WTC11 (cell line): Measurements from ENCODE around the gene TMEM198. TPM values are rescaled to one million over a fixed set of nuclear protein-coding genes. Genes with fewer than 3 reads are reported as not detected.

Experiments
- ATAC-seq: fragments of 200-7000 bp; cut with Tn5 transposase; 2 replicates; pipeline ENCODE4 v1.10.0; 2021; ENCODE audit warnings: mild to moderate bottlenecking, moderate library complexity
- Bru-seq: library from RNA; stranded (reverse); fragments of 400-500 nt; gene quantifications from one replicate; lab custom pipeline; 2021; lab: Mats Ljungman, UMichigan
- CTCF ChIA-PET: fragments of 300-600 bp; sonication (Branson Sonifier 250); formaldehyde crosslinking; loops from one replicate; lab custom pipeline; 2021; ENCODE audit warnings: antibody characterized with exemption; lab: Charles Lee
- POLR2A ChIA-PET: fragments of 350-600 bp; sonication (Branson Sonifier 250); formaldehyde crosslinking; loops from one replicate; lab custom pipeline; 2021; ENCODE audit warnings: antibody characterized with exemption; lab: Charles Lee
- DNase-seq: peaks from one replicate; pipeline ENCODE4 v3.0.0; 2021; ENCODE audit warnings: low spot score
- H3K27ac Mint-ChIP-seq: 2 replicates; pipeline ENCODE4 v1.8.0; 2021; ENCODE audit warnings: mixed read lengths
- H3K27me3 Mint-ChIP-seq: 2 replicates; pipeline ENCODE4 v1.8.0; 2021; ENCODE audit warnings: low read depth, mild to moderate bottlenecking, moderate library complexity, mixed read lengths
- H3K36me3 Mint-ChIP-seq: 2 replicates; pipeline ENCODE4 v1.8.0; 2021; ENCODE audit warnings: mixed read lengths
- H3K4me1 Mint-ChIP-seq: 2 replicates; pipeline ENCODE4 v1.8.0; 2022; ENCODE audit warnings: mixed read lengths
- H3K4me3 Mint-ChIP-seq: 2 replicates; pipeline ENCODE4 v1.8.0; 2021; ENCODE audit warnings: mild to moderate bottlenecking, moderate library complexity, mixed read lengths
- H3K9me3 Mint-ChIP-seq: 2 replicates; pipeline ENCODE4 v1.8.0; 2021; ENCODE audit warnings: mixed read lengths
- ATF1 ChIP-seq: sonication (generic); formaldehyde crosslinking; IDR thresholded peaks from 2 replicates; pipeline ENCODE4 v1.8.1; 2023; ENCODE audit warnings: mild to moderate bottlenecking, moderate library complexity, missing genetic modification reagents
- ELF4 ChIP-seq: sonication (generic); formaldehyde crosslinking; IDR thresholded peaks from 2 replicates; pipeline ENCODE4 v1.8.1; 2022; ENCODE audit warnings: low read depth, mild to moderate bottlenecking, moderate library complexity, missing genetic modification reagents
- EMX1 ChIP-seq: fragments of 250-450 bp; sonication (Bioruptor Pico); IDR thresholded peaks from 2 replicates; pipeline ENCODE4 v1.8.0; 2021; ENCODE audit warnings: mild to moderate bottlenecking
- FOXP1 ChIP-seq: sonication (generic); formaldehyde crosslinking; IDR thresholded peaks from 2 replicates; pipeline ENCODE4 v1.8.0; 2022; ENCODE audit warnings: missing genetic modification reagents, mild to moderate bottlenecking, moderate library complexity, borderline replicate concordance
- IRF2 ChIP-seq: sonication (generic); formaldehyde crosslinking; IDR thresholded peaks from 2 replicates; pipeline ENCODE4 v1.8.0; 2022; ENCODE audit warnings: low read depth, missing genetic modification reagents, borderline replicate concordance
- MXD4 ChIP-seq: fragments of 250-450 bp; sonication (Bioruptor Pico); IDR thresholded peaks from 2 replicates; pipeline ENCODE4 v1.8.0; 2021; ENCODE audit warnings: mild to moderate bottlenecking, moderate library complexity, borderline replicate concordance
- NFATC4 ChIP-seq: fragments of 250-450 bp; sonication (Bioruptor Pico); IDR thresholded peaks from 2 replicates; pipeline ENCODE4 v1.9.0; 2021; ENCODE audit warnings: mild to moderate bottlenecking
- NFE2L1 ChIP-seq: sonication (generic); formaldehyde crosslinking; IDR thresholded peaks from 2 replicates; pipeline ENCODE4 v1.8.1; 2023; ENCODE audit warnings: missing genetic modification reagents
- NFYB ChIP-seq: sonication (generic); formaldehyde crosslinking; conservative IDR thresholded peaks from 2 replicates; pipeline ENCODE4 v1.8.0; 2022; ENCODE audit warnings: low read depth, missing genetic modification reagents
- NR2C2 ChIP-seq: sonication (generic); formaldehyde crosslinking; IDR thresholded peaks from 2 replicates; pipeline ENCODE4 v1.8.0; 2022; ENCODE audit warnings: mild to moderate bottlenecking, missing genetic modification reagents
- PRRX2 ChIP-seq: fragments of 250-450 bp; sonication (Bioruptor Pico); IDR thresholded peaks from 2 replicates; pipeline ENCODE4 v1.8.0; 2021; ENCODE audit warnings: mild to moderate bottlenecking
- RORB ChIP-seq: fragments of 250-450 bp; sonication (Bioruptor Pico); IDR thresholded peaks from 2 replicates; pipeline ENCODE4 v1.9.0; 2021; ENCODE audit warnings: mild to moderate bottlenecking
- SP1 ChIP-seq: sonication (generic); formaldehyde crosslinking; conservative IDR thresholded peaks from 2 replicates; pipeline ENCODE4 v1.8.1; 2022; ENCODE audit warnings: missing genetic modification reagents
- TP53 ChIP-seq: sonication (generic); formaldehyde crosslinking; IDR thresholded peaks from 2 replicates; pipeline ENCODE4 v1.8.1; 2023; ENCODE audit warnings: mild to moderate bottlenecking, missing genetic modification reagents
- ZNF121 ChIP-seq: sonication (generic); formaldehyde crosslinking; IDR thresholded peaks from 2 replicates; pipeline ENCODE4 v1.8.0; 2023; ENCODE audit warnings: missing genetic modification reagents
- ZNF263 ChIP-seq: sonication (generic); formaldehyde crosslinking; IDR thresholded peaks from 2 replicates; pipeline ENCODE4 v1.8.1; 2022; ENCODE audit warnings: low read depth, mild to moderate bottlenecking, moderate library complexity, missing genetic modification reagents
- ZNF671 ChIP-seq: fragments of 250-450 bp; sonication (Bioruptor Pico); IDR thresholded peaks from 2 replicates; pipeline ENCODE4 v1.8.0; 2021; ENCODE audit warnings: mild to moderate bottlenecking
- long read RNA-seq, 3 experiments: library from RNA in 1 of 3; library from capped mRNA in 1 of 3; library from polyadenylated mRNA in 1 of 3; unstranded in 2 of 3; stranded (forward) in 1 of 3; transcript quantifications; one replicate each; pipeline ENCODE4 v2.0.0, GENCODE V29; 2021
- total RNA-seq: library from RNA; stranded (reverse); gene quantifications from 3 replicates; pipeline ENCODE4 v1.2.3, GENCODE V29; 2021
- TF ChIP-seq, protein P1 (sequence below): fragments of 250-450 bp; sonication (Bioruptor Pico); IDR thresholded peaks from 2 replicates; pipeline ENCODE4 v1.8.0; 2021; ENCODE audit warnings: mild to moderate bottlenecking
- TF ChIP-seq, protein P2 (sequence below): fragments of 250-450 bp; sonication (Bioruptor Pico); conservative IDR thresholded peaks from 2 replicates; pipeline ENCODE4 v1.9.0; 2021; ENCODE audit warnings: mild to moderate bottlenecking
- TF ChIP-seq, protein P3 (sequence below): fragments of 250-450 bp; sonication (Bioruptor Pico); IDR thresholded peaks from 2 replicates; pipeline ENCODE4 v1.9.0; 2021; ENCODE audit warnings: mild to moderate bottlenecking
- TF ChIP-seq, protein P4 (sequence below): fragments of 250-450 bp; sonication (Bioruptor Pico); IDR thresholded peaks from 2 replicates; pipeline ENCODE4 v2.1.2; 2022; ENCODE audit warnings: mild to moderate bottlenecking, moderate library complexity
- TF ChIP-seq, protein P5 (sequence below): sonication (generic); formaldehyde crosslinking; IDR thresholded peaks from 2 replicates; pipeline ENCODE4 v1.8.0; 2023; ENCODE audit warnings: mild to moderate bottlenecking, missing genetic modification reagents
- TF ChIP-seq, protein P6 (sequence below): sonication (generic); formaldehyde crosslinking; IDR thresholded peaks from 2 replicates; pipeline ENCODE4 v1.8.1; 2022; ENCODE audit warnings: low read depth, missing genetic modification reagents, borderline replicate concordance

The TMEM198 gene, protein sequence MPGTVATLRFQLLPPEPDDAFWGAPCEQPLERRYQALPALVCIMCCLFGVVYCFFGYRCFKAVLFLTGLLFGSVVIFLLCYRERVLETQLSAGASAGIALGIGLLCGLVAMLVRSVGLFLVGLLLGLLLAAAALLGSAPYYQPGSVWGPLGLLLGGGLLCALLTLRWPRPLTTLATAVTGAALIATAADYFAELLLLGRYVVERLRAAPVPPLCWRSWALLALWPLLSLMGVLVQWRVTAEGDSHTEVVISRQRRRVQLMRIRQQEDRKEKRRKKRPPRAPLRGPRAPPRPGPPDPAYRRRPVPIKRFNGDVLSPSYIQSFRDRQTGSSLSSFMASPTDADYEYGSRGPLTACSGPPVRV
- total RNA-seq (7.1 to 8.1 TPM (median 7.3 TPM) in 3 replicates), Bru-seq, nascent RNA (percentile 45 among the genes with signal in this experiment)
- long read RNA-seq, experiment 1, transcript TMEM198-202 (5 exons, 2,218 nt): major isoform, 33 of 43 reads
- long read RNA-seq, experiment 1, partial matches to known transcripts: 9 of 43 reads
- long read RNA-seq, experiment 1, other reads (novel, unspliced or antisense): 1 of 43 reads
- long read RNA-seq, experiment 2, transcript TMEM198-202 (5 exons, 2,218 nt): major isoform, 10 of 19 reads
- long read RNA-seq, experiment 2, partial matches to known transcripts: 9 of 19 reads
- long read RNA-seq, experiment 2, other reads (novel, unspliced or antisense): 0 of 19 reads
- long read RNA-seq, experiment 3, partial matches to known transcripts: 1 of 4 reads
- long read RNA-seq, experiment 3, other reads (novel, unspliced or antisense): 0 of 4 reads

DNA sequence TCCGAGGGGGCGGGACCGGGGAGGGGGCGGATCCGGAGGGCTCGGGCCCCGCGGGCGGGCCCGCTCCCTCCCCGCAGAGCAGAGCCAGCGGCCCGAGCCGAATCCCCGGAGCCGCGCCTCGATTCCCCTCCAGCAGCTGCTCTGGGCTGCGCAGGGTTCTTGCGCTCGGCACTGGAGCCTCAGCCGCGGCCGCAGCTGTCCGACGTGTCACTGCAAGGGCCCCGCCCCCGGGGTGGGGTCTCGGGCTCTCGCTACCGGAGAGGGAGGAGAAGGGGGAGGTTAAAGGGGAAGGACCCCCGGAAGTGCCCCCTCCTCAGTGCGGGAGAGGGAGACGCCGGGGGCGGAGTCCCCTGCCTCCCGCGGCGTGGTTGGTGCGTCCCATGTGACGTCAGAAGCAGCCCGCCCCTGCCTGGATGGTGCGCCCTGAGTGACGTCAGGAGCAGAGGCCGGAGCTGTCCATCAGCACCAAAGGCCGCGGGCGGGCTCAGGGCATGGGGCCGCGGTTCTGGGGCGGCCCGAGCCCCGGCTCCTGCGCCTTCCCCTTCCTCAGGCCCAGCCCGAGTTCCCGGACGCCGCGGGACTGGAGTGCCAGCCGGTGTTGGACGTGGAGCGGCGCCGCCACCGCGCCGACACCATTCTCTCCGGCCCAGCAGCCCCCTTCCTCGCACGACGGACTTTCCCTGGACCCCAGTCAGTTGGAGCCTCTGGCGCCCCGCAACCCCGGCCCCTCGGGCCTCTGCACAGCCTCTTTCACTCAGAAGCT lies at the start of gene TMEM198, which contains the start of gene CHPF:
TMEM198 (plus strand) TSS at position 433 of the 763 bp plus-strand sequence. CDS start 700 bp downstream, outside the sequence.
CHPF (minus strand) TSS at position 214 of the 763 bp plus-strand sequence. CDS start 271 bp downstream, outside the sequence.
- peaks cover 28% of the 10 kb centered on the region for H3K27me3 Mint-ChIP-seq
- no peaks in the 10 kb centered on the region for H3K9me3 Mint-ChIP-seq
- H3K4me1 Mint-ChIP-seq: peaks cover 18% of the 10 kb centered on the region
- ChIA-PET POLR2A (interaction anchor here (0.6 to 2.6 kb wide), 7 partner anchors 9 to 54 kb away, joined by 3 to 15 read pairs (median 3); partner anchors contain the start of genes GMPPA and STK11IP), CTCF (interaction anchor here (0.8 to 41.3 kb wide), 23 partner anchors 9 to 141 kb away, joined by 3 to 2316 read pairs (median 5); partner anchors contain the start of genes GMPPA, INHA, OBSL1 and SLC4A3)
- H3K36me3 Mint-ChIP-seq: peaks cover 30% of the 10 kb centered on the region
- peak within 1 kb of the TSS; percentile 86 for H3K4me3 Mint-ChIP-seq
- ATAC-seq: peak; percentile 84
- H3K27ac Mint-ChIP-seq: no peak within 1 kb of the TSS
- peak; percentile 99 for DNase-seq
- TF ChIP-seq ATF1 (CRISPR knock-in tag): peak; percentile 36; the same call in 1 of the 2 replicates
- TF ChIP-seq TP53 (CRISPR knock-in tag): peak; percentile 68; the same call in 1 of the 2 replicates
- TF ChIP-seq MXD4 (CRISPR knock-in tag): no peak
- no peak for TF ChIP-seq ZNF121 (CRISPR knock-in tag)
- TF ChIP-seq FOXP1 (CRISPR knock-in tag): peak; percentile 88
- TF ChIP-seq NR2C2 (CRISPR knock-in tag): no peak
- TF ChIP-seq, protein P1, sequence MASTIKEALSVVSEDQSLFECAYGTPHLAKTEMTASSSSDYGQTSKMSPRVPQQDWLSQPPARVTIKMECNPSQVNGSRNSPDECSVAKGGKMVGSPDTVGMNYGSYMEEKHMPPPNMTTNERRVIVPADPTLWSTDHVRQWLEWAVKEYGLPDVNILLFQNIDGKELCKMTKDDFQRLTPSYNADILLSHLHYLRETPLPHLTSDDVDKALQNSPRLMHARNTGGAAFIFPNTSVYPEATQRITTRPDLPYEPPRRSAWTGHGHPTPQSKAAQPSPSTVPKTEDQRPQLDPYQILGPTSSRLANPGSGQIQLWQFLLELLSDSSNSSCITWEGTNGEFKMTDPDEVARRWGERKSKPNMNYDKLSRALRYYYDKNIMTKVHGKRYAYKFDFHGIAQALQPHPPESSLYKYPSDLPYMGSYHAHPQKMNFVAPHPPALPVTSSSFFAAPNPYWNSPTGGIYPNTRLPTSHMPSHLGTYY (CRISPR knock-in tag): no peak
- TF ChIP-seq IRF2: no peak
- TF ChIP-seq SP1 (CRISPR knock-in tag): peak; percentile 96
- TF ChIP-seq, protein P2, sequence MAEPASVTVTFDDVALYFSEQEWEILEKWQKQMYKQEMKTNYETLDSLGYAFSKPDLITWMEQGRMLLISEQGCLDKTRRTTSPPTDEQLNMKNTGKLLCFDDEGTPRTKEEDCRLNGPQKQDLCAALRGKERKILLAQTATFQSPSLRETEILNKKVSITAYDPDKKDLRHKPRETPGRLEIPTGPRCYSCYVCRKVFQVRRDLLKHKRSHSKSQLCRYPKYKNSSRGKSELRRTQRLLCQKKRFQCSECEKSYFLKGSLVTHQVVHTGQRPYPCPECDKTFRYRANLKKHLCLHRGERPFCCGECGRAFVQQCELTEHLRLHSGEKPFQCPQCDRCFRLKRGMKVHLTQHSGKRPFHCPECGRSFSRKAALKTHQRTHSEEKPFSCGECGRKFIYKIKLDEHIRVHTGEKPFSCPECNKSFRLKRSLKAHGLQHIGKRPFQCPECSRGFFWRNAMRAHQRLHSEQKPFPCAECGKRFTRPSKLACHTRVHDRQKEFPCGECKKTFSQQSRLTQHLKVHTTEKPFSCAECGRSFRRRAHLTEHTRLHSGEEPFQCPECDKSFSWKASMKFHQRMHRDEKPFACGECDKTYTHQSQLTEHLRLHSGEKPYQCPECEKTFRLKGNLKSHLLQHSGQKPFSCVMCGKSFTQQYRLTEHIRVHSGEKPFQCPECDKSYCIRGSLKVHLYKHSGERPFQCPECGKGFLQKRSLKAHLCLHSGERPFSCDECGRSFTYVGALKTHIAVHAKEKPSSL (CRISPR knock-in tag): no peak
- peak; percentile 79; the same call in 1 of the 2 replicates for TF ChIP-seq NFE2L1
- TF ChIP-seq EMX1 (CRISPR knock-in tag): no peak
- no peak for TF ChIP-seq ZNF671 (CRISPR knock-in tag)
- TF ChIP-seq RORB (CRISPR knock-in tag): no peak
- TF ChIP-seq ELF4: no peak
- TF ChIP-seq PRRX2 (CRISPR knock-in tag): no peak
- TF ChIP-seq, protein P3, sequence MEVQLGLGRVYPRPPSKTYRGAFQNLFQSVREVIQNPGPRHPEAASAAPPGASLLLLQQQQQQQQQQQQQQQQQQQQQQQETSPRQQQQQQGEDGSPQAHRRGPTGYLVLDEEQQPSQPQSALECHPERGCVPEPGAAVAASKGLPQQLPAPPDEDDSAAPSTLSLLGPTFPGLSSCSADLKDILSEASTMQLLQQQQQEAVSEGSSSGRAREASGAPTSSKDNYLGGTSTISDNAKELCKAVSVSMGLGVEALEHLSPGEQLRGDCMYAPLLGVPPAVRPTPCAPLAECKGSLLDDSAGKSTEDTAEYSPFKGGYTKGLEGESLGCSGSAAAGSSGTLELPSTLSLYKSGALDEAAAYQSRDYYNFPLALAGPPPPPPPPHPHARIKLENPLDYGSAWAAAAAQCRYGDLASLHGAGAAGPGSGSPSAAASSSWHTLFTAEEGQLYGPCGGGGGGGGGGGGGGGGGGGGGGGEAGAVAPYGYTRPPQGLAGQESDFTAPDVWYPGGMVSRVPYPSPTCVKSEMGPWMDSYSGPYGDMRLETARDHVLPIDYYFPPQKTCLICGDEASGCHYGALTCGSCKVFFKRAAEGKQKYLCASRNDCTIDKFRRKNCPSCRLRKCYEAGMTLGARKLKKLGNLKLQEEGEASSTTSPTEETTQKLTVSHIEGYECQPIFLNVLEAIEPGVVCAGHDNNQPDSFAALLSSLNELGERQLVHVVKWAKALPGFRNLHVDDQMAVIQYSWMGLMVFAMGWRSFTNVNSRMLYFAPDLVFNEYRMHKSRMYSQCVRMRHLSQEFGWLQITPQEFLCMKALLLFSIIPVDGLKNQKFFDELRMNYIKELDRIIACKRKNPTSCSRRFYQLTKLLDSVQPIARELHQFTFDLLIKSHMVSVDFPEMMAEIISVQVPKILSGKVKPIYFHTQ (CRISPR knock-in tag): no peak
- TF ChIP-seq, protein P4, sequence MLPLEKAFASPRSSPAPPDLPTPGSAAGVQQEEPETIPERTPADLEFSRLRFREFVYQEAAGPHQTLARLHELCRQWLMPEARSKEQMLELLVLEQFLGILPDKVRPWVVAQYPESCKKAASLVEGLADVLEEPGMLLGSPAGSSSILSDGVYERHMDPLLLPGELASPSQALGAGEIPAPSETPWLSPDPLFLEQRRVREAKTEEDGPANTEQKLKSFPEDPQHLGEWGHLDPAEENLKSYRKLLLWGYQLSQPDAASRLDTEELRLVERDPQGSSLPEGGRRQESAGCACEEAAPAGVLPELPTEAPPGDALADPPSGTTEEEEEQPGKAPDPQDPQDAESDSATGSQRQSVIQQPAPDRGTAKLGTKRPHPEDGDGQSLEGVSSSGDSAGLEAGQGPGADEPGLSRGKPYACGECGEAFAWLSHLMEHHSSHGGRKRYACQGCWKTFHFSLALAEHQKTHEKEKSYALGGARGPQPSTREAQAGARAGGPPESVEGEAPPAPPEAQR (CRISPR knock-in tag): no peak
- TF ChIP-seq NFYB (CRISPR knock-in tag): peak; percentile 47
- TF ChIP-seq, protein P5, sequence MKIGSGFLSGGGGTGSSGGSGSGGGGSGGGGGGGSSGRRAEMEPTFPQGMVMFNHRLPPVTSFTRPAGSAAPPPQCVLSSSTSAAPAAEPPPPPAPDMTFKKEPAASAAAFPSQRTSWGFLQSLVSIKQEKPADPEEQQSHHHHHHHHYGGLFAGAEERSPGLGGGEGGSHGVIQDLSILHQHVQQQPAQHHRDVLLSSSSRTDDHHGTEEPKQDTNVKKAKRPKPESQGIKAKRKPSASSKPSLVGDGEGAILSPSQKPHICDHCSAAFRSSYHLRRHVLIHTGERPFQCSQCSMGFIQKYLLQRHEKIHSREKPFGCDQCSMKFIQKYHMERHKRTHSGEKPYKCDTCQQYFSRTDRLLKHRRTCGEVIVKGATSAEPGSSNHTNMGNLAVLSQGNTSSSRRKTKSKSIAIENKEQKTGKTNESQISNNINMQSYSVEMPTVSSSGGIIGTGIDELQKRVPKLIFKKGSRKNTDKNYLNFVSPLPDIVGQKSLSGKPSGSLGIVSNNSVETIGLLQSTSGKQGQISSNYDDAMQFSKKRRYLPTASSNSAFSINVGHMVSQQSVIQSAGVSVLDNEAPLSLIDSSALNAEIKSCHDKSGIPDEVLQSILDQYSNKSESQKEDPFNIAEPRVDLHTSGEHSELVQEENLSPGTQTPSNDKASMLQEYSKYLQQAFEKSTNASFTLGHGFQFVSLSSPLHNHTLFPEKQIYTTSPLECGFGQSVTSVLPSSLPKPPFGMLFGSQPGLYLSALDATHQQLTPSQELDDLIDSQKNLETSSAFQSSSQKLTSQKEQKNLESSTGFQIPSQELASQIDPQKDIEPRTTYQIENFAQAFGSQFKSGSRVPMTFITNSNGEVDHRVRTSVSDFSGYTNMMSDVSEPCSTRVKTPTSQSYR (CRISPR knock-in tag): no peak
- TF ChIP-seq, protein P6, sequence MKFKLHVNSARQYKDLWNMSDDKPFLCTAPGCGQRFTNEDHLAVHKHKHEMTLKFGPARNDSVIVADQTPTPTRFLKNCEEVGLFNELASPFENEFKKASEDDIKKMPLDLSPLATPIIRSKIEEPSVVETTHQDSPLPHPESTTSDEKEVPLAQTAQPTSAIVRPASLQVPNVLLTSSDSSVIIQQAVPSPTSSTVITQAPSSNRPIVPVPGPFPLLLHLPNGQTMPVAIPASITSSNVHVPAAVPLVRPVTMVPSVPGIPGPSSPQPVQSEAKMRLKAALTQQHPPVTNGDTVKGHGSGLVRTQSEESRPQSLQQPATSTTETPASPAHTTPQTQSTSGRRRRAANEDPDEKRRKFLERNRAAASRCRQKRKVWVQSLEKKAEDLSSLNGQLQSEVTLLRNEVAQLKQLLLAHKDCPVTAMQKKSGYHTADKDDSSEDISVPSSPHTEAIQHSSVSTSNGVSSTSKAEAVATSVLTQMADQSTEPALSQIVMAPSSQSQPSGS: no peak
- TF ChIP-seq ZNF263: no peak
- TF ChIP-seq NFATC4 (CRISPR knock-in tag): no peak
